H9 (cell line): Measurements from ENCODE around the gene ERC1. TPM values are rescaled to one million over a fixed set of nuclear protein-coding genes. Genes with fewer than 3 reads are reported as not detected.

Source experiments
- DNase-seq: peaks from one replicate; pipeline ENCODE4 v3.0.0-alpha.2; 2017
- H2AFZ ChIP-seq: one replicate; pipeline ENCODE4 v1.6.1; 2013; ENCODE audit warnings: mild to moderate bottlenecking, low read length, control low read depth, moderate library complexity
- H2AK5ac ChIP-seq: 2 replicates; pipeline ENCODE4 v1.6.1; 2013; ENCODE audit warnings: low read length, control low read depth, mixed read lengths; ENCODE audit not compliant: insufficient read length
- H2BK120ac ChIP-seq: one replicate; pipeline ENCODE4 v1.6.1; 2013; ENCODE audit warnings: low read depth, mild to moderate bottlenecking, low read length, control low read depth, inconsistent platforms; ENCODE audit not compliant: poor library complexity, severe bottlenecking
- H2BK12ac ChIP-seq: 2 replicates; pipeline ENCODE4 v1.6.1; 2013; ENCODE audit warnings: low read length, control low read depth, mixed read lengths, low read depth; ENCODE audit not compliant: insufficient read length
- H2BK15ac ChIP-seq: 2 replicates; pipeline ENCODE4 v1.6.1; 2013; ENCODE audit warnings: low read depth, low read length, control low read depth
- H2BK20ac ChIP-seq: one replicate; pipeline ENCODE4 v1.6.1; 2013; ENCODE audit warnings: low read depth, mild to moderate bottlenecking, low read length, control low read depth, inconsistent platforms; ENCODE audit not compliant: poor library complexity, severe bottlenecking
- H2BK5ac ChIP-seq: 2 replicates; pipeline ENCODE4 v1.6.1; 2013; ENCODE audit warnings: low read length, control low read depth, mixed read lengths; ENCODE audit not compliant: insufficient read length
- H3K14ac ChIP-seq: 2 replicates; pipeline ENCODE4 v1.6.1; 2013; ENCODE audit warnings: low read length, control low read depth; ENCODE audit not compliant: insufficient read depth
- H3K18ac ChIP-seq: 2 replicates; pipeline ENCODE4 v1.6.1; 2013; ENCODE audit warnings: low read depth, mild to moderate bottlenecking, mixed read lengths, low read length, control low read depth; ENCODE audit not compliant: insufficient read length
- H3K23ac ChIP-seq: 2 replicates; pipeline ENCODE4 v1.6.1; 2013; ENCODE audit warnings: low read length, control low read depth, mixed read lengths, low read depth; ENCODE audit not compliant: insufficient read length
- H3K23me2 ChIP-seq: 2 replicates; pipeline ENCODE4 v1.6.1; 2013; ENCODE audit warnings: low read depth, mild to moderate bottlenecking, mixed read lengths, low read length, control low read depth; ENCODE audit not compliant: insufficient read length, poor library complexity, severe bottlenecking
- H3K27ac ChIP-seq: 2 replicates; pipeline ENCODE4 v1.5.1; 2013; ENCODE audit warnings: low read length, control low read depth, mixed read lengths, low read depth; ENCODE audit not compliant: insufficient read length
- H3K27me3 ChIP-seq: 2 replicates; pipeline ENCODE4 v1.6.1; 2013; ENCODE audit warnings: low read length, control low read depth, inconsistent platforms; ENCODE audit not compliant: insufficient read depth
- H3K4ac ChIP-seq: 2 replicates; pipeline ENCODE4 v1.6.1; 2013; ENCODE audit warnings: low read depth, mild to moderate bottlenecking, control low read depth, inconsistent platforms, low read length, moderate library complexity
- H3K4me1 ChIP-seq: 2 replicates; pipeline ENCODE4 v1.6.1; 2013; ENCODE audit warnings: low read length, control low read depth, inconsistent platforms; ENCODE audit not compliant: insufficient read depth
- H3K4me2 ChIP-seq: 2 replicates; pipeline ENCODE4 v1.6.1; 2013; ENCODE audit warnings: low read length, control low read depth, mixed read lengths; ENCODE audit not compliant: insufficient read length, insufficient read depth
- H3K56ac ChIP-seq: 2 replicates; pipeline ENCODE4 v1.6.1; 2013; ENCODE audit warnings: low read depth, mild to moderate bottlenecking, mixed read lengths, low read length, control low read depth; ENCODE audit not compliant: insufficient read length
- H3K79me1 ChIP-seq: 2 replicates; pipeline ENCODE4 v1.6.1; 2013; ENCODE audit warnings: low read depth, mild to moderate bottlenecking, moderate library complexity, low read length, control low read depth, inconsistent platforms; ENCODE audit not compliant: insufficient read depth, poor library complexity, severe bottlenecking
- H3K79me2 ChIP-seq: 2 replicates; pipeline ENCODE4 v1.6.1; 2013; ENCODE audit warnings: low read length, control low read depth, inconsistent platforms; ENCODE audit not compliant: insufficient read depth
- H3K9ac ChIP-seq: 2 replicates; pipeline ENCODE4 v1.6.1; 2013; ENCODE audit warnings: low read length, control low read depth, mixed read lengths; ENCODE audit not compliant: insufficient read length; ENCODE audit errors: extremely low read depth
- H3K9me3 ChIP-seq: one replicate; pipeline ENCODE4 v1.6.1; 2013; ENCODE audit warnings: low read depth, low read length, inconsistent platforms; ENCODE audit not compliant: control insufficient read depth
- H3T11ph ChIP-seq: one replicate; pipeline ENCODE4 v1.6.1; 2013; ENCODE audit warnings: mild to moderate bottlenecking, low read length, control low read depth, inconsistent platforms
- H4K20me1 ChIP-seq: one replicate; pipeline ENCODE4 v1.6.1; 2013; ENCODE audit not compliant: control insufficient read depth, insufficient read length, insufficient read depth
- H4K5ac ChIP-seq: 2 replicates; pipeline ENCODE4 v1.6.1; 2013; ENCODE audit warnings: low read depth, mild to moderate bottlenecking, mixed read lengths, low read length, control low read depth; ENCODE audit not compliant: insufficient read length
- H4K8ac ChIP-seq: replicated peaks from 2 replicates; pipeline ENCODE4 v1.6.1; 2013; ENCODE audit warnings: low read length, control low read depth, mixed read lengths, low read depth; ENCODE audit not compliant: insufficient read length
- H4K91ac ChIP-seq: 2 replicates; pipeline ENCODE4 v1.6.1; 2013; ENCODE audit warnings: low read depth, mild to moderate bottlenecking, moderate library complexity, mixed read lengths, low read length, control low read depth; ENCODE audit not compliant: insufficient read length
- H3K27ac Mint-ChIP-seq, 3 experiments: 2 replicates in 2 of 3; 3 replicates in 1 of 3; pipeline ENCODE4 v1.8.0; 2020 to 2021; ENCODE audit warnings: mixed read lengths in 3 of 3, mild to moderate bottlenecking in 1 of 3, moderate library complexity in 1 of 3
- H3K27me3 Mint-ChIP-seq: 2 replicates; pipeline ENCODE4 v1.8.0; 2021; ENCODE audit warnings: low read depth, mild to moderate bottlenecking, moderate library complexity, mixed read lengths
- H3K36me3 Mint-ChIP-seq, 3 experiments: 2 replicates in 2 of 3; 3 replicates in 1 of 3; pipeline ENCODE4 v1.8.0; 2020 to 2021; ENCODE audit warnings: low read depth in 3 of 3, mixed read lengths in 3 of 3; ENCODE audit not compliant: insufficient read depth in 1 of 3
- H3K4me1 Mint-ChIP-seq, 2 experiments: 2 replicates each; pipeline ENCODE4 v1.8.0; 2020; ENCODE audit warnings: mixed read lengths in 2 of 2
- H3K4me3 Mint-ChIP-seq, 2 experiments: 2 replicates in 1 of 2; 3 replicates in 1 of 2; pipeline ENCODE4 v1.8.0; 2020 to 2021; ENCODE audit warnings: mild to moderate bottlenecking in 2 of 2, mixed read lengths in 2 of 2, moderate library complexity in 1 of 2
- H3K9me3 Mint-ChIP-seq, 2 experiments: 2 replicates in 1 of 2; 3 replicates in 1 of 2; pipeline ENCODE4 v1.8.0; 2020; ENCODE audit warnings: mild to moderate bottlenecking in 2 of 2, mixed read lengths in 2 of 2, moderate library complexity in 1 of 2
- WGBS: extraction: QIAGEN DNeasy Blood & Tissue Kit; methylation state at CpG from one replicate; pipeline ENCODE4 v1.1.7; 2013; ENCODE audit warnings: missing lambda C conversion rate, low lambda C conversion rate, mixed read lengths; ENCODE audit not compliant: insufficient read length; ENCODE audit errors: extremely low coverage; 5-methylcytosine and 5-hydroxymethylcytosine counted together
- total RNA-seq: library from RNA; stranded (reverse); gene quantifications from 2 replicates; pipeline ENCODE4 v1.2.1, GENCODE V29; 2021
- TF ChIP-seq, protein P1 (sequence below): fragments of 200-600 bp; sonication (generic); conservative IDR thresholded peaks from 3 replicates; pipeline ENCODE4 v1.8.0; 2021; ENCODE audit warnings: antibody characterized with exemption, mild to moderate bottlenecking

Gene ERC1
- total RNA-seq, 1 experiment from 2014 or later = 51.2 TPM

DNA sequence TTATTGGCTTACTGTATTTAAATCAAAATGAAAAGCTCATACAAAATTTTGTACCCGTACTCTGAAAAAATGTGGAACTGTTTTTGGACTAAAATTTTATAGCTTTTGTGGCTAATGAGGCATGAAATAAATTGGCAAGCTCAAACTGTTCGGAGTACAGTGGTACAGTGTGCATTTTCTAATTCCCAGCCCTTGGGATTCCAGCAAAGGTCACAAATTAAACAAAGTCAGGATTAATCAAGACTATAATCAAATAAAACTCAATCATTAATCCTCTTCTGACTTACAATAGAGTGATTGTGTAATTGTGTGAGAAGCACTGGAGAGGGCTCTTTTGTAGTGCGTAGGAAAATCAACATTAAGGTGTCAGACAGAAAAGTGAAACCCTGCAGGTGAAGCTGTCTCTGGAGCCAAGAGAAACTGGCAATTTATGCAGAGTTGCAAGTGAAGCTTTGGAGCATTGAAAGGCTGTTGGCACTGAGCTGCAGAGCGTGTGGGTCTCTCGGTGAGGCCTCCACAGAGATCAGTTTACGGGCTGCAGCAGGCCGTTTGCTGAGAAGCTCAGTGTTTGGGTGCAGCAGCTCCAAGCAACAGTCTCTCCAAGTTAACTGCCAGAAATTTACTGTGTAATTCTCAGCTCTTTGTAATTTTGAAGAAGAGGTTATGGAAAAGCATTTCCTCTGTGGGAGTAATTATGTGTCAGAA, 327.5 kb downstream of the ERC1 start:
- H3K27ac ChIP-seq = peak overlapping the region; percentile 13
- no peaks in the 10 kb centered on the region for H3K4me1 ChIP-seq
- no peak overlapping the region for H3T11ph ChIP-seq
- no peak overlapping the region for H3K4me2 ChIP-seq
- H2BK20ac ChIP-seq = no peak overlapping the region
- H2BK15ac ChIP-seq = no peak overlapping the region
- H2BK12ac ChIP-seq = no peak overlapping the region
- no peak overlapping the region for H2BK120ac ChIP-seq
- H3K23ac ChIP-seq = no peak overlapping the region
- Mint-ChIP-seq H3K27ac (peak overlapping the region; percentile 72 to 90 (median 77); a peak in 4 of 7 replicates), H3K4me1 (peaks cover 13% of the 10 kb centered on the region in 2 experiments), H3K4me3 (no peak overlapping the region), H3K9me3 (no peaks in the 10 kb centered on the region; a peak in 2 of 5 replicates), H3K27me3 (no peaks in the 10 kb centered on the region), H3K36me3 (peaks cover 3 to 14% (median 3%) of the 10 kb centered on the region in 3 experiments; a peak in 6 of 7 replicates)
- H4K91ac ChIP-seq = no peak overlapping the region
- no peak overlapping the region for H2BK5ac ChIP-seq
- H4K5ac ChIP-seq = no peak overlapping the region
- no peak overlapping the region for H3K18ac ChIP-seq
- H3K79me2 ChIP-seq = no peaks in the 10 kb centered on the region
- no peaks in the 10 kb centered on the region for H4K20me1 ChIP-seq
- H3K9ac ChIP-seq = no peak overlapping the region
- H3K23me2 ChIP-seq = no peaks in the 10 kb centered on the region
- DNase-seq = peak; percentile 65
- no peaks in the 10 kb centered on the region for H3K27me3 ChIP-seq
- no peak overlapping the region; the same call in 1 of the 2 replicates for H3K14ac ChIP-seq
- H3K56ac ChIP-seq = no peak overlapping the region
- no peak overlapping the region for H4K8ac ChIP-seq
- H3K4ac ChIP-seq = no peak overlapping the region
- no peaks in the 10 kb centered on the region for H3K79me1 ChIP-seq
- TF ChIP-seq, protein P1, sequence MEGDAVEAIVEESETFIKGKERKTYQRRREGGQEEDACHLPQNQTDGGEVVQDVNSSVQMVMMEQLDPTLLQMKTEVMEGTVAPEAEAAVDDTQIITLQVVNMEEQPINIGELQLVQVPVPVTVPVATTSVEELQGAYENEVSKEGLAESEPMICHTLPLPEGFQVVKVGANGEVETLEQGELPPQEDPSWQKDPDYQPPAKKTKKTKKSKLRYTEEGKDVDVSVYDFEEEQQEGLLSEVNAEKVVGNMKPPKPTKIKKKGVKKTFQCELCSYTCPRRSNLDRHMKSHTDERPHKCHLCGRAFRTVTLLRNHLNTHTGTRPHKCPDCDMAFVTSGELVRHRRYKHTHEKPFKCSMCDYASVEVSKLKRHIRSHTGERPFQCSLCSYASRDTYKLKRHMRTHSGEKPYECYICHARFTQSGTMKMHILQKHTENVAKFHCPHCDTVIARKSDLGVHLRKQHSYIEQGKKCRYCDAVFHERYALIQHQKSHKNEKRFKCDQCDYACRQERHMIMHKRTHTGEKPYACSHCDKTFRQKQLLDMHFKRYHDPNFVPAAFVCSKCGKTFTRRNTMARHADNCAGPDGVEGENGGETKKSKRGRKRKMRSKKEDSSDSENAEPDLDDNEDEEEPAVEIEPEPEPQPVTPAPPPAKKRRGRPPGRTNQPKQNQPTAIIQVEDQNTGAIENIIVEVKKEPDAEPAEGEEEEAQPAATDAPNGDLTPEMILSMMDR = no peak
- H3K9me3 ChIP-seq = no peaks in the 10 kb centered on the region
- no peak overlapping the region for H2AK5ac ChIP-seq
- no peak overlapping the region for H2AFZ ChIP-seq
- no CpG with 5 or more reads among the region's 7 CpGs for WGBS
